Left renal cortex interstitium (tissue), 4 donors: Measurements from ENCODE around the gene LINGO4. TPM values are rescaled to one million over a fixed set of nuclear protein-coding genes. Genes with fewer than 3 reads are reported as not detected.

Source experiments
- DNase-seq, 4 donors: peaks; one replicate each; pipeline ENCODE4 v3.0.0-alpha.2; 2013; ENCODE audit warnings: low read depth in 4 of 4, low spot score in 2 of 4, missing footprints in 1 of 4
- polyA plus RNA-seq, 4 donors: library from polyadenylated mRNA; unstranded; fragments of 120-200 nt; gene quantifications; one replicate each; pipeline ENCODE4 v1.2.1, GENCODE V29; 2013; ENCODE audit not compliant: insufficient read length in 4 of 4

Gene LINGO4
- polyA plus RNA-seq: not detected

- no peak for DNase-seq
Observed at GRCh38 chr1:151805066-151805820, at the start of gene LINGO4. TSS of gene LINGO4 (minus strand) at chr1:151805419. CDS start at chr1:151802704, 2,715 bp downstream.

- DNase-seq: no peak
Observed at GRCh38 chr1:151854658-151855057, 49.4 kb upstream of the LINGO4 start.

- DNase-seq: no peak
Observed at GRCh38 chr1:151853411-151853943, 48.3 kb upstream of the LINGO4 start, which contains the start of gene THEM5. TSS of gene THEM5 (minus strand) at chr1:151853712. CDS start at chr1:151853565, 147 bp downstream.

- no peak for DNase-seq
Observed at GRCh38 chr1:151852733-151853132, 47.5 kb upstream of the LINGO4 start.

GRCh38 chr1:151851886-151852285 lies 46.7 kb upstream of the LINGO4 start:
- DNase-seq: no peak

- DNase-seq: no peak
Observed at GRCh38 chr1:151849871-151850270, 44.7 kb upstream of the LINGO4 start.

- DNase-seq: no peak
Observed at GRCh38 chr1:151849126-151849525, 43.9 kb upstream of the LINGO4 start.

- DNase-seq: no peak
Observed at GRCh38 chr1:151847867-151848596, 42.8 kb upstream of the LINGO4 start.

- no peak for DNase-seq
Observed at GRCh38 chr1:151846686-151847237, 41.5 kb upstream of the LINGO4 start.

GRCh38 chr1:151846062-151846568 lies 40.9 kb upstream of the LINGO4 start:
- no peak for DNase-seq

- DNase-seq: no peak
Observed at GRCh38 chr1:151843398-151843797, 38.2 kb upstream of the LINGO4 start.

- no peak for DNase-seq
Observed at GRCh38 chr1:151841141-151841540, 35.9 kb upstream of the LINGO4 start.

- DNase-seq: no peak
Observed at GRCh38 chr1:151840421-151840820, 35.2 kb upstream of the LINGO4 start.

- peak in 1 of 4 donors; percentile 28 for DNase-seq
Observed at GRCh38 chr1:151839457-151840403, 34.5 kb upstream of the LINGO4 start, which contains the start of gene C2CD4D. TSS of gene C2CD4D (minus strand) at chr1:151839820. CDS start at chr1:151838989, 831 bp downstream.

- DNase-seq: no peak
Observed at GRCh38 chr1:151839082-151839412, 33.8 kb upstream of the LINGO4 start.

- DNase-seq: no peak
Observed at GRCh38 chr1:151838222-151839081, 33.2 kb upstream of the LINGO4 start.

GRCh38 chr1:151837884-151838221 lies 32.6 kb upstream of the LINGO4 start:
- no peak for DNase-seq

GRCh38 chr1:151837197-151837596 lies 32.0 kb upstream of the LINGO4 start:
- no peak for DNase-seq

GRCh38 chr1:151835596-151835995 lies 30.4 kb upstream of the LINGO4 start:
- no peak for DNase-seq
